HEK293 (cell line): ENCODE results near the gene CHIT1.

Experiments
- CTCF ChIP-seq: fragments of 450-650 bp; formaldehyde crosslinking; IDR thresholded peaks from 2 replicates; pipeline ENCODE4 v1.5.1; 2016; ENCODE audit warnings: missing biosample characterization, missing genetic modification characterization
- MYNN ChIP-seq: fragments of 450-650 bp; formaldehyde crosslinking; IDR thresholded peaks from 2 replicates; pipeline ENCODE4 v1.5.1; 2016; ENCODE audit warnings: missing biosample characterization, missing genetic modification characterization, borderline replicate concordance
- SP2 ChIP-seq: fragments of 450-650 bp; formaldehyde crosslinking; IDR thresholded peaks from 2 replicates; pipeline ENCODE4 v1.5.1; 2016; ENCODE audit warnings: missing biosample characterization, missing genetic modification characterization
- ZBTB1 ChIP-seq: fragments of 450-650 bp; formaldehyde crosslinking; IDR thresholded peaks from 2 replicates; pipeline ENCODE4 v1.5.1; 2016; ENCODE audit warnings: missing biosample characterization, missing genetic modification characterization
- ZNF138 ChIP-seq: fragments of 450-650 bp; formaldehyde crosslinking; IDR thresholded peaks from 2 replicates; pipeline ENCODE4 v1.5.1; 2016; ENCODE audit warnings: missing biosample characterization, missing genetic modification characterization, borderline replicate concordance
- ZNF140 ChIP-seq: fragments of 450-650 bp; formaldehyde crosslinking; IDR thresholded peaks from 2 replicates; pipeline ENCODE4 v1.5.1; 2016; ENCODE audit warnings: missing biosample characterization, missing genetic modification characterization
- ZNF571 ChIP-seq: fragments of 450-650 bp; formaldehyde crosslinking; IDR thresholded peaks from 2 replicates; pipeline ENCODE4 v1.5.0; 2017; ENCODE audit warnings: missing biosample characterization, missing genetic modification characterization
- ZNF596 ChIP-seq: fragments of 450-650 bp; IDR thresholded peaks from 2 replicates; pipeline ENCODE4 v1.5.0; 2018; ENCODE audit warnings: missing biosample characterization, mild to moderate bottlenecking, missing genetic modification characterization, moderate library complexity
- ZNF777 ChIP-seq: fragments of 450-650 bp; formaldehyde crosslinking; IDR thresholded peaks from 2 replicates; pipeline ENCODE4 v1.5.1; 2017; ENCODE audit warnings: missing biosample characterization, missing genetic modification characterization, borderline replicate concordance
- ZNF792 ChIP-seq: fragments of 450-650 bp; formaldehyde crosslinking; IDR thresholded peaks from 2 replicates; pipeline ENCODE4 v1.5.1; 2016; ENCODE audit warnings: missing biosample characterization, missing genetic modification characterization
- TF ChIP-seq, protein P1 (sequence below): fragments of 450-650 bp; formaldehyde crosslinking; IDR thresholded peaks from 2 replicates; pipeline ENCODE4 v1.5.1; 2016; ENCODE audit warnings: missing biosample characterization, missing genetic modification characterization

- no peak for TF ChIP-seq ZNF571
- no peak for TF ChIP-seq ZNF792 (tag by site-specific recombination)
- TF ChIP-seq CTCF (tag by site-specific recombination) = no peak
- TF ChIP-seq, protein P1, sequence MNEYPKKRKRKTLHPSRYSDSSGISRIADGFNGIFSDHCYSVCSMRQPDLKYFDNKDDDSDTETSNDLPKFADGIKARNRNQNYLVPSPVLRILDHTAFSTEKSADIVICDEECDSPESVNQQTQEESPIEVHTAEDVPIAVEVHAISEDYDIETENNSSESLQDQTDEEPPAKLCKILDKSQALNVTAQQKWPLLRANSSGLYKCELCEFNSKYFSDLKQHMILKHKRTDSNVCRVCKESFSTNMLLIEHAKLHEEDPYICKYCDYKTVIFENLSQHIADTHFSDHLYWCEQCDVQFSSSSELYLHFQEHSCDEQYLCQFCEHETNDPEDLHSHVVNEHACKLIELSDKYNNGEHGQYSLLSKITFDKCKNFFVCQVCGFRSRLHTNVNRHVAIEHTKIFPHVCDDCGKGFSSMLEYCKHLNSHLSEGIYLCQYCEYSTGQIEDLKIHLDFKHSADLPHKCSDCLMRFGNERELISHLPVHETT (tag by site-specific recombination) = no peak
- no peak for TF ChIP-seq ZNF596 (tag by site-specific recombination)
- no peak for TF ChIP-seq ZNF777 (tag by site-specific recombination)
- no peak for TF ChIP-seq SP2 (tag by site-specific recombination)
- no peak for TF ChIP-seq ZBTB1
- TF ChIP-seq ZNF138 = no peak
- TF ChIP-seq ZNF140 (tag by site-specific recombination) = no peak
- no peak for TF ChIP-seq MYNN (tag by site-specific recombination)
Observed at GRCh38 chr1:203196371-203196770, 33.1 kb downstream of the CHIT1 start.
